Measurements from ENCODE around the gene CBLC.

GRCh38 chr19:44753626-44753931, 24.1 kb upstream of the CBLC start:
- TF ChIP-seq CTCF (IDR thresholded peaks at IDR 0.05) (no peak), POLR2A (IDR thresholded peaks at IDR 0.05) (no peak)
